ENCODE measurements around the gene ANKRD16.

ANKRD16 gene

DNA sequence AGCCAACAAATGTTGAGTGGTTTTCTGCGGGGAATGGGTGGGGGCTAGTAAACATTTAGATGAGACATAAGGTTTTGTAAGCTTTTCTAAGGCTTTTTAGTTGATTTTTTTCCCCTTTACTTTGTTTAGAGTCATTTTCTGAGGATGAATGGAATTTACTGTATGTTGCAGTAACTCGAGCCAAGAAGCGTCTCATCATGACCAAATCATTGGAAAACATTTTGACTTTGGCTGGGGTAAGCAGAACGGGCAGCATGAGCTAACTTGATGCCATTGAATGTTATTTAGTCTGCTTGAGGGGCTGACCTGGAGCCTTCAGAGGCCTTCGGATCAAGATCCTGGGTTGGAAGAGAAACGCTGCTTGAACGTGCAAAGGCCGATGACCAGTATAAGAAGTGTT, 37.6 kb upstream of the ANKRD16 start:
- ATAC-seq = no peak; the same call in 1 of the 3 replicates
- TF ChIP-seq, protein P1, sequence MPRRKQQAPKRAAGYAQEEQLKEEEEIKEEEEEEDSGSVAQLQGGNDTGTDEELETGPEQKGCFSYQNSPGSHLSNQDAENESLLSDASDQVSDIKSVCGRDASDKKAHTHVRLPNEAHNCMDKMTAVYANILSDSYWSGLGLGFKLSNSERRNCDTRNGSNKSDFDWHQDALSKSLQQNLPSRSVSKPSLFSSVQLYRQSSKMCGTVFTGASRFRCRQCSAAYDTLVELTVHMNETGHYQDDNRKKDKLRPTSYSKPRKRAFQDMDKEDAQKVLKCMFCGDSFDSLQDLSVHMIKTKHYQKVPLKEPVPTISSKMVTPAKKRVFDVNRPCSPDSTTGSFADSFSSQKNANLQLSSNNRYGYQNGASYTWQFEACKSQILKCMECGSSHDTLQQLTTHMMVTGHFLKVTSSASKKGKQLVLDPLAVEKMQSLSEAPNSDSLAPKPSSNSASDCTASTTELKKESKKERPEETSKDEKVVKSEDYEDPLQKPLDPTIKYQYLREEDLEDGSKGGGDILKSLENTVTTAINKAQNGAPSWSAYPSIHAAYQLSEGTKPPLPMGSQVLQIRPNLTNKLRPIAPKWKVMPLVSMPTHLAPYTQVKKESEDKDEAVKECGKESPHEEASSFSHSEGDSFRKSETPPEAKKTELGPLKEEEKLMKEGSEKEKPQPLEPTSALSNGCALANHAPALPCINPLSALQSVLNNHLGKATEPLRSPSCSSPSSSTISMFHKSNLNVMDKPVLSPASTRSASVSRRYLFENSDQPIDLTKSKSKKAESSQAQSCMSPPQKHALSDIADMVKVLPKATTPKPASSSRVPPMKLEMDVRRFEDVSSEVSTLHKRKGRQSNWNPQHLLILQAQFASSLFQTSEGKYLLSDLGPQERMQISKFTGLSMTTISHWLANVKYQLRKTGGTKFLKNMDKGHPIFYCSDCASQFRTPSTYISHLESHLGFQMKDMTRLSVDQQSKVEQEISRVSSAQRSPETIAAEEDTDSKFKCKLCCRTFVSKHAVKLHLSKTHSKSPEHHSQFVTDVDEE (CRISPR knock-in tag; IDR thresholded peaks at IDR 0.05) = no peak
- TF ChIP-seq ESRRG (CRISPR knock-in tag; IDR thresholded peaks at IDR 0.05) = no peak
- TF ChIP-seq OSR1 (CRISPR knock-in tag; IDR thresholded peaks at IDR 0.05) = no peak

DNA sequence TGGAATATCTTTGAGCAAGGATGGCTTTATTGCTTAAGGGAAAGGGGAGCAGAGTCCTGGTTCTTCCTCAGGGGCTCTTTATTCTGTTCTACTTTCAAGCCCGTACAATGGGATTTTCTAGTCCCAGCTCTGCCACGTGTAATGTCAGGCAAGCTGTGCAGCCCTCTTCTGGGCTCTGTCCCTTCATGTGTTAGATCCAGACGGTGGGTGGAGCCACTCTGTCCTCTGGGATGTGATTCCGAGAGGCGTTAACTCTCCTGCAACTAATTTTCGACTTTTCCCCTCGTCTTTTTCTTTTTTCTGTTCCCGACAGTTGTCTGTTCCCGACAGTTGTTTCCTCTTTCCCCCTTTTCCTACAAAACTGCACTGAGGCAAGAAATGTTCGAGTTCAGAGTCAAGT, 35.2 kb upstream of the ANKRD16 start:
- TF ChIP-seq ZFP3 (CRISPR knock-in tag; IDR thresholded peaks at IDR 0.05) (no peak), PPARA (CRISPR knock-in tag; IDR thresholded peaks at IDR 0.05; ENCODE audit: borderline replicate concordance) (no peak), CSDC2 (CRISPR knock-in tag; IDR thresholded peaks at IDR 0.05) (no peak), TCF4 (CRISPR knock-in tag; IDR thresholded peaks at IDR 0.05; ENCODE audit: borderline replicate concordance) (no peak), RARB (CRISPR knock-in tag; IDR thresholded peaks at IDR 0.05) (no peak), SNAI2 (CRISPR knock-in tag; IDR thresholded peaks at IDR 0.05) (no peak), ESRRG (CRISPR knock-in tag; IDR thresholded peaks at IDR 0.05) (no peak), ZNF8 (CRISPR knock-in tag; IDR thresholded peaks at IDR 0.05) (no peak), PATZ1 (CRISPR knock-in tag; IDR thresholded peaks at IDR 0.05; ENCODE audit: borderline replicate concordance) (no peak), ZC3H10 (CRISPR knock-in tag; IDR thresholded peaks at IDR 0.05) (no peak), ZNF70 (CRISPR knock-in tag; IDR thresholded peaks at IDR 0.05) (no peak), ZNF565 (CRISPR knock-in tag; conservative IDR thresholded peaks at IDR 0.05; ENCODE audit: low read depth) (no peak)
- TF ChIP-seq, protein P2, sequence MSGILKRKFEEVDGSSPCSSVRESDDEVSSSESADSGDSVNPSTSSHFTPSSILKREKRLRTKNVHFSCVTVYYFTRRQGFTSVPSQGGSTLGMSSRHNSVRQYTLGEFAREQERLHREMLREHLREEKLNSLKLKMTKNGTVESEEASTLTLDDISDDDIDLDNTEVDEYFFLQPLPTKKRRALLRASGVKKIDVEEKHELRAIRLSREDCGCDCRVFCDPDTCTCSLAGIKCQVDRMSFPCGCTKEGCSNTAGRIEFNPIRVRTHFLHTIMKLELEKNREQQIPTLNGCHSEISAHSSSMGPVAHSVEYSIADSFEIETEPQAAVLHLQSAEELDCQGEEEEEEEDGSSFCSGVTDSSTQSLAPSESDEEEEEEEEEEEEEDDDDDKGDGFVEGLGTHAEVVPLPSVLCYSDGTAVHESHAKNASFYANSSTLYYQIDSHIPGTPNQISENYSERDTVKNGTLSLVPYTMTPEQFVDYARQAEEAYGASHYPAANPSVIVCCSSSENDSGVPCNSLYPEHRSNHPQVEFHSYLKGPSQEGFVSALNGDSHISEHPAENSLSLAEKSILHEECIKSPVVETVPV (CRISPR knock-in tag; IDR thresholded peaks at IDR 0.05) = no peak
- TF ChIP-seq, protein P3, sequence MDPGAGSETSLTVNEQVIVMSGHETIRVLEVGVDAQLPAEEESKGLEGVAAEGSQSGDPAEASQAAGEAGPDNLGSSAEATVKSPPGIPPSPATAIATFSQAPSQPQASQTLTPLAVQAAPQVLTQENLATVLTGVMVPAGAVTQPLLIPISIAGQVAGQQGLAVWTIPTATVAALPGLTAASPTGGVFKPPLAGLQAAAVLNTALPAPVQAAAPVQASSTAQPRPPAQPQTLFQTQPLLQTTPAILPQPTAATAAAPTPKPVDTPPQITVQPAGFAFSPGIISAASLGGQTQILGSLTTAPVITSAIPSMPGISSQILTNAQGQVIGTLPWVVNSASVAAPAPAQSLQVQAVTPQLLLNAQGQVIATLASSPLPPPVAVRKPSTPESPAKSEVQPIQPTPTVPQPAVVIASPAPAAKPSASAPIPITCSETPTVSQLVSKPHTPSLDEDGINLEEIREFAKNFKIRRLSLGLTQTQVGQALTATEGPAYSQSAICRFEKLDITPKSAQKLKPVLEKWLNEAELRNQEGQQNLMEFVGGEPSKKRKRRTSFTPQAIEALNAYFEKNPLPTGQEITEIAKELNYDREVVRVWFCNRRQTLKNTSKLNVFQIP (CRISPR knock-in tag; IDR thresholded peaks at IDR 0.05; ENCODE audit: borderline replicate concordance, low read depth) = no peak
- no peak for ATAC-seq

- TF ChIP-seq, protein P3 (CRISPR knock-in tag; IDR thresholded peaks at IDR 0.05; ENCODE audit: borderline replicate concordance, low read depth) = no peak
- no peak for TF ChIP-seq ZC3H10 (CRISPR knock-in tag; IDR thresholded peaks at IDR 0.05)
- TF ChIP-seq ZNF565 (CRISPR knock-in tag; conservative IDR thresholded peaks at IDR 0.05; ENCODE audit: low read depth) = no peak
- no peak for TF ChIP-seq BACH2 (CRISPR knock-in tag; IDR thresholded peaks at IDR 0.05; ENCODE audit: borderline replicate concordance)
- no peak for TF ChIP-seq PPARA (CRISPR knock-in tag; IDR thresholded peaks at IDR 0.05; ENCODE audit: borderline replicate concordance)
- no peak for TF ChIP-seq PATZ1 (CRISPR knock-in tag; IDR thresholded peaks at IDR 0.05; ENCODE audit: borderline replicate concordance)
- no peak for TF ChIP-seq ESRRG (CRISPR knock-in tag; IDR thresholded peaks at IDR 0.05)
- TF ChIP-seq, protein P1 (CRISPR knock-in tag; IDR thresholded peaks at IDR 0.05) = no peak
- no peak for TF ChIP-seq SNAI2 (CRISPR knock-in tag; IDR thresholded peaks at IDR 0.05)
- no peak for ATAC-seq
Measured at GRCh38 chr10:5921746-5922145, 32.1 kb upstream of the ANKRD16 start.

Measured in SK-N-SH treated with all-trans-retinoic acid at 6 μM for 48 hours (cell line).